KMS-11 (cell line): ENCODE results near the gene MFAP4.

Experiments used
- H2AFZ ChIP-seq: fragments of 200-600 bp; sonication (generic); 2 replicates; pipeline ENCODE4 v1.6.1; 2016; ENCODE audit warnings: antibody characterized with exemption, mixed run types, low read depth
- H3K27ac ChIP-seq: fragments of 200-600 bp; sonication (generic); 2 replicates; pipeline ENCODE4 v1.6.1; 2016; ENCODE audit warnings: mild to moderate bottlenecking, mixed run types
- H3K27me3 ChIP-seq: fragments of 200-600 bp; sonication (generic); 2 replicates; pipeline ENCODE4 v1.6.1; 2017; ENCODE audit warnings: mild to moderate bottlenecking, low read depth, mixed run types, moderate library complexity; ENCODE audit not compliant: insufficient read depth
- H3K36me3 ChIP-seq: fragments of 200-600 bp; sonication (generic); 2 replicates; pipeline ENCODE4 v1.6.1; 2017; ENCODE audit warnings: mild to moderate bottlenecking, mixed run types; ENCODE audit not compliant: insufficient read depth
- H3K4me1 ChIP-seq: fragments of 200-600 bp; sonication (generic); 2 replicates; pipeline ENCODE4 v1.6.1; 2016; ENCODE audit warnings: mild to moderate bottlenecking, low read depth, mixed run types; ENCODE audit not compliant: poor library complexity, severe bottlenecking
- H3K4me2 ChIP-seq: fragments of 200-600 bp; sonication (generic); 2 replicates; pipeline ENCODE4 v1.7.0; 2016; ENCODE audit warnings: mild to moderate bottlenecking, mixed run types
- H3K4me3 ChIP-seq: fragments of 200-600 bp; sonication (generic); IDR thresholded peaks from 2 replicates; pipeline ENCODE4 v1.6.1; 2017; ENCODE audit warnings: low read depth, low read length, mixed read lengths; ENCODE audit not compliant: insufficient read depth
- H3K79me2 ChIP-seq: fragments of 200-600 bp; sonication (generic); 2 replicates; pipeline ENCODE4 v1.6.1; 2016; ENCODE audit warnings: low read depth, mixed run types; ENCODE audit not compliant: insufficient read depth
- H3K9ac ChIP-seq: fragments of 200-600 bp; sonication (generic); 2 replicates; pipeline ENCODE4 v1.6.1; 2016; ENCODE audit warnings: mild to moderate bottlenecking, mixed run types
- H4K20me1 ChIP-seq: fragments of 200-600 bp; sonication (generic); 2 replicates; pipeline ENCODE4 v1.6.1; 2016; ENCODE audit warnings: mild to moderate bottlenecking, mixed run types; ENCODE audit not compliant: insufficient read depth
- TF ChIP-seq, protein P1 (sequence below): fragments of 200-600 bp; sonication (generic); conservative IDR thresholded peaks from 2 replicates; pipeline ENCODE4 v1.6.1; 2017; ENCODE audit warnings: low read depth, mild to moderate bottlenecking, antibody characterized with exemption, low read length, moderate library complexity, mixed read lengths

Gene MFAP4

DNA sequence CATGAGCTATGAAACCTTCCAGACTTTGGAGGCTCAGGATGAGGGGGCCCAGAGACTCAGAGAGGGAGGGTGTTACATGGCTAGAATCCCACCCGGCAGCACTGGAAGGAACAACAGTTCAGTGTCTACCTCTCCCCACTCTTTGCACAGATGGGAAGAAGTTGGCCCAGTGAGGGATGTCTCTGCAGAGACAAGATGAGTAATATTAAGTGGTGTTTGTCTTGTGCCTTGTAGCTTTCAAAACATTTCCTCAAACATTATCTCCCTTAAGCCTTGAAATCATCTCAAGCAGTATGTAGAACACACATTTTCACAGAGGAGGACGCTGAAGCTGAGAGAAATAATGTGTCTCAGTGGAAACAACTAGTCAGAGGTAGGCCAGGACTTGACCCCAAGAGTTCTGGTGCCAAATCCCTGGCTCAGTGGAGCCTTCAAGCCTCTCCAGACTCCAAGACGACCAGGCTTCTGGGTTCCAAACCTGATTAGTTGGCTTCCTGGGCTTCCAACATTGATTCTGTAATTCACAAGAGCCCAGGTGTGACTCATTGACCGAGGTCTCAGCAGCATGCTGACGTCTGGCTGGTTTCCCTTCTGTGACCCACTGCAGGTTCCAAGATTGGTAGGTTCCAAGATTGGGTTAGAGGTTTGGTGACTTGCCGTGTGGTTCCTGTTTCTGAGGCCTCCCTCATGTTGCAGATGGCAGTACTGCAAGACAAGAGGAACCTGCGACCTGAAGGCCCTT, 31.4 kb upstream of the MFAP4 start:
- no peaks in the 10 kb centered on the region for H3K27me3 ChIP-seq
- no peak overlapping the region for H3K27ac ChIP-seq
- H3K4me2 ChIP-seq, result no peak overlapping the region
- H3K9ac ChIP-seq, result no peak overlapping the region
- no peak overlapping the region for H3K4me3 ChIP-seq
- H3K79me2 ChIP-seq, result no peaks in the 10 kb centered on the region
- no peaks in the 10 kb centered on the region for H4K20me1 ChIP-seq
- H3K36me3 ChIP-seq, result no peaks in the 10 kb centered on the region
- TF ChIP-seq, protein P1, sequence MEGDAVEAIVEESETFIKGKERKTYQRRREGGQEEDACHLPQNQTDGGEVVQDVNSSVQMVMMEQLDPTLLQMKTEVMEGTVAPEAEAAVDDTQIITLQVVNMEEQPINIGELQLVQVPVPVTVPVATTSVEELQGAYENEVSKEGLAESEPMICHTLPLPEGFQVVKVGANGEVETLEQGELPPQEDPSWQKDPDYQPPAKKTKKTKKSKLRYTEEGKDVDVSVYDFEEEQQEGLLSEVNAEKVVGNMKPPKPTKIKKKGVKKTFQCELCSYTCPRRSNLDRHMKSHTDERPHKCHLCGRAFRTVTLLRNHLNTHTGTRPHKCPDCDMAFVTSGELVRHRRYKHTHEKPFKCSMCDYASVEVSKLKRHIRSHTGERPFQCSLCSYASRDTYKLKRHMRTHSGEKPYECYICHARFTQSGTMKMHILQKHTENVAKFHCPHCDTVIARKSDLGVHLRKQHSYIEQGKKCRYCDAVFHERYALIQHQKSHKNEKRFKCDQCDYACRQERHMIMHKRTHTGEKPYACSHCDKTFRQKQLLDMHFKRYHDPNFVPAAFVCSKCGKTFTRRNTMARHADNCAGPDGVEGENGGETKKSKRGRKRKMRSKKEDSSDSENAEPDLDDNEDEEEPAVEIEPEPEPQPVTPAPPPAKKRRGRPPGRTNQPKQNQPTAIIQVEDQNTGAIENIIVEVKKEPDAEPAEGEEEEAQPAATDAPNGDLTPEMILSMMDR, result no peak
- no peak overlapping the region for H2AFZ ChIP-seq
- peaks cover 7% of the 10 kb centered on the region for H3K4me1 ChIP-seq

DNA sequence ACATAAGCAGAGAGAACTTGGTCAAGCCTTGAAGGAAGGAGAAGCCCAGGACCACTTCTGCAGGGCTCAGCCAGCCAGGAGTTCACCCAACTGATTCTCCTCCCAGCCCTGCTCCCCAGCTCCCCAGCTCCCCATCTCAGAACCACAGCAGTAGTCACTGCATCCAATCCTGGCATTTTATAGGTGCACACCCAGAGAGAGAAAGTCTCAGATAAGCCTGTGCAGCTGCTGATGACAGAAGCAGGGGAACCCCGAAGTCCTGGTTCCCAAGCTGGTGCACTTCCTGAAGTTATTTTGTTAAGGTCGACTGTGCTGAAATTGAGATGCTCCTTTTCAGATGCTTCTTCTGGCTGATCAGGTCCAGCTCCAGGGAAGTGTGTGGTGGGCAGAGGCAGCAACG, 30.6 kb upstream of the MFAP4 start:
- H4K20me1 ChIP-seq, result no peaks in the 10 kb centered on the region
- H3K27ac ChIP-seq, result no peak overlapping the region
- no peaks in the 10 kb centered on the region for H3K79me2 ChIP-seq
- no peaks in the 10 kb centered on the region for H3K27me3 ChIP-seq
- no peak overlapping the region for H3K9ac ChIP-seq
- TF ChIP-seq, protein P1, result no peak
- no peak overlapping the region for H3K4me2 ChIP-seq
- H2AFZ ChIP-seq, result no peak overlapping the region
- H3K4me3 ChIP-seq, result no peak overlapping the region
- H3K36me3 ChIP-seq, result no peaks in the 10 kb centered on the region
- H3K4me1 ChIP-seq, result peaks cover 7% of the 10 kb centered on the region

DNA sequence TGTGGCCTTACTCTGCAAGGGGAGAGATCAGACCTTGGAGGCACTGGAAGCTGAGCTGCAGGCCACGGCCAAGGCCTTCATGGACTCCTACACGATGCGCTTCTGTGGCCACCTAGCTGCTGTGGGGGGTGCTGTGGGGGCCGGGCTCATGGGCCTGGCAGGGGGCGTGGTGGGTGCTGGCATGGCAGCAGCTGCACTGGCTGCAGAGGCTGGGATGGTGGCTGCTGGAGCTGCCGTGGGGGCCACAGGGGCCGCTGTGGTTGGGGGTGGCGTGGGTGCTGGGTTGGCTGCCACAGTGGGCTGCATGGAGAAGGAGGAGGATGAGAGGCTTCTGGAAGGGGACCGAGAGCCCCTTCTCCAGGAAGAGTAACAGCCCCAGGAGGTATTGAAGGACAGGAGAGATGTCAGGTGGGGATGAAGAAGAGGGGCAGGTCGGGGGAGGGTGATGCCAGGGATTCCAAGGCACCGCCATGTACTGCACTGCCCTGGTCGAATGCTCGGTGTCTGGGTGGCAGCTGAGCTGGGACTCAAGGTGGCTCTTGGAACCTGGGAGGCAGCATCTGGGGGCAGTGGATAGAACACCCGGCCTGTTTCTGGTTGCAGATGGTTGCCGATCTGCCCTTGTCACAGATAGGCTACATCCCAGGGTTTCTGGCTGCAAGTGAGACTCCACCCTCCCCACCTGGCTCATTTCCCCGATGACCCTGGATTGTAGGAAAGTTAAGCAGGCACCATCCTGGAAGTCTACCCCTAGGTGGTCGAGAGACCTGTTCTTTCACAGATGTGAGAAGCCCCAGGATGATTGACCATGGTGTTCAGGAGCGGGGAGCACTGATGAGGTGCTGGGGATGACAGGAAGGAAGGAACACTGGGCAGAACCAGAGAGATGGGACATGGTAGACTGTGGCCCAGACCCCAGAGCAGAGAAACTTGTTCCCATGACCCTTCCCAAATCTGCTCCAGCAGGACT, 29.1 kb upstream of the MFAP4 start:
- no peak overlapping the region for H3K4me2 ChIP-seq
- no peaks in the 10 kb centered on the region for H4K20me1 ChIP-seq
- H3K4me1 ChIP-seq, result peaks cover 7% of the 10 kb centered on the region
- no peak overlapping the region for H3K4me3 ChIP-seq
- no peaks in the 10 kb centered on the region for H3K27me3 ChIP-seq
- no peak overlapping the region for H3K9ac ChIP-seq
- H3K79me2 ChIP-seq, result no peaks in the 10 kb centered on the region
- no peak overlapping the region for H3K27ac ChIP-seq
- TF ChIP-seq, protein P1, result no peak
- no peaks in the 10 kb centered on the region for H3K36me3 ChIP-seq
- no peak overlapping the region for H2AFZ ChIP-seq

DNA sequence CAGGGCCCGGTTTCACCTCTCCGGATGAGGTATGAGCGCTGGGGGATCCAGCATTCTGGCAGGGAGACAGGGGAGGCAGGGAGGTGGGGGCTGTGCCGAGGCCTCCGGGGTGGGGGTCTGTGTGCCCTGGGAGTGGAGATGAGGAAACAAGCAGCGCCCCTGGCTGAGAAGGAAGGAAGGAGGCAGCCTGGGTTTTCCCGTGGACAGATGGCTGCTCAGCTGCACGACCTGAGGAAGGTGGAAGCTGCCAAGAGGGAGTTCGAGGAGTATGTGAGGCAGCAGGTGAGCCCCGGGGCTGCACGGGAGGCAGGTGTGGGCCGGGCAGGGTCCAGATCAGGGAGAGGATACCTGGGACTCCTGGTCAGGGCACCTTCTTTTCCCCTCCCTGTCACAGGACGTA, 28.3 kb upstream of the MFAP4 start:
- Histone ChIP-seq H3K4me2 (no peak overlapping the region), H3K4me1 (peaks cover 7% of the 10 kb centered on the region), H3K27me3 (no peaks in the 10 kb centered on the region), H3K9ac (no peak overlapping the region), H3K4me3 (no peak overlapping the region), H2AFZ (no peak overlapping the region), H4K20me1 (no peaks in the 10 kb centered on the region), H3K79me2 (no peaks in the 10 kb centered on the region), H3K36me3 (no peaks in the 10 kb centered on the region), H3K27ac (no peak overlapping the region)
- TF ChIP-seq, protein P1, result no peak
